GM18508 (cell line): ENCODE measurements around the gene DHRS4L2.

Source experiments
- ATAC-seq: cut with Tn5 transposase; IDR thresholded peaks from one replicate; pipeline ENCODE4 v1.9.1; 2021; ENCODE audit warnings: moderate number of reproducible peaks; ENCODE audit not compliant: insufficient read depth, unreplicated experiment

The DHRS4L2 gene

DNA sequence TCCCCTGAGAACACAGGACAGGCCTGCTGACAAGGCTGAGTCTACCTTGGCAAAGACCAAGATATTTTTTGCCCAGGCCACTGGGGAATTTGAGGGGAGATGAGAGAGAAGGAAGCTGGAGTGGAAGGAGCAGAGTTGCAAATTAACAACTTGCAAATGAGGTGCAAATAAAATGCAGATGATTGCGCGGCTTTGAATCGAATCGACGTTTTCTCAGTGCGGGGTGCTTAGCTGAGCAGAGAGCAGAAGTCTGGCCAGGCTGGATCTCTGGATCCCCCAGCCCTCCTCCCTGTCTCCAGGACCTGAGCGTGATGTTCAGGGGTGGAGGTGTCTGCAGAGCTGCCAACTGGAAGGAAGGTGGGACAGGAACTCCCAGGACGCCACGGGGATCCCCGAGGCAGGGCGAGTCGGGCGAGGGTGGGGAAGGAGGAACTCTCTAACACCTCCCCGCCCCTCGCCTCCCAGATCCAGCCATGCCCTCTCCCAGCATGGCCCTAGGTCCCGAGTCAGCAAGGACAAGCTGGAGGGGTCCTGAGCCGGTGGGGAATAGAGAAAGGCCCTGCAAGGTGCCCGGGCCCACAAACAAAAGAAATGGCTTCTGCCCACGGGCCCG, 62.6 kb downstream of the DHRS4L2 start:
- ATAC-seq = no peak

DNA sequence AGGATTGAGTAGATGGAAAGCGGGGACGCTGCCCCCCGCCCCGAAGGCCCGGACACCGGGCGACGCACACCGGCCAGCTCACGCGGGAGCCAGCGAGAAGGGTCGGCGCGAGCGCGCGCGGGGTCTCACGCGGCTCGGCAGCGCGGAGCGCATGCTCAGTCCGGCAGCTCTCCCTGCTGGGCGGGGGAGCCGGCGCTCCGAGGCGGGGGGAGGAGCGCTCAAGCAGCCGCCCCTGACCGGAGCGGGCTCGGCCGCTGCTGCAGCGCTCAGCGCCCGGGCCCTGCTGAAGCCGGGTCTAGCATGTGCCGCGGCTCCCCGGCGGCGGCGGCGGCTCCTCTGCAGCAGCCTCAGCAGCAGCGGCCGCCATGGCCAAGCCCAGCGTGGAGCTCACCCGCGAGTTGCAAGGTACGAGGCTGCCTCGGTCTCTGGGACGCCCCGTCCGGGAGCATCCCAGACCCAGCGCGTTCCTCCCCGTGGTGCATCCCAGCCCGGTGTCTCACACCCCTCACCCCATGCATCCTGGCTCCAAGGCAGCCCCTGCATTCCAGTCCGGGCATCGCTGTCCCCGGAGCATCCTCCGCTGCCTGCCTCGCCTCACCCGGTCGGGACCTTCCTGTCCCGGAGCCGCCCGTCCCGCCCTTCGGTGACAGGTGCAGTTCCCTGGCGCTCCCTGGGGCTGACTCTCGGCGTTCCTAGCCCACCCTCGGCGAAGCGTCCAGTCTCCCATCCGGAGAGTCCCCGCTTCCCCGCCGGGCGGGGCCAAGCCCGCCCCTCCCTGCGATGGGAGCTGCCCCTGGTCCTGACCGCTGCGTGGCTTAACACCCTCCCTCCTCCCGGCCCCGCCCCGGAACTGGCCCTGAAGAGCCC, 63.3 kb downstream of the DHRS4L2 start, which contains the start of gene CARMIL3:
Gene CARMIL3 (plus strand): TSS at position 221 of the 867 bp plus-strand sequence. CDS start 145 bp downstream, at position 366.
- no peak for ATAC-seq

DNA sequence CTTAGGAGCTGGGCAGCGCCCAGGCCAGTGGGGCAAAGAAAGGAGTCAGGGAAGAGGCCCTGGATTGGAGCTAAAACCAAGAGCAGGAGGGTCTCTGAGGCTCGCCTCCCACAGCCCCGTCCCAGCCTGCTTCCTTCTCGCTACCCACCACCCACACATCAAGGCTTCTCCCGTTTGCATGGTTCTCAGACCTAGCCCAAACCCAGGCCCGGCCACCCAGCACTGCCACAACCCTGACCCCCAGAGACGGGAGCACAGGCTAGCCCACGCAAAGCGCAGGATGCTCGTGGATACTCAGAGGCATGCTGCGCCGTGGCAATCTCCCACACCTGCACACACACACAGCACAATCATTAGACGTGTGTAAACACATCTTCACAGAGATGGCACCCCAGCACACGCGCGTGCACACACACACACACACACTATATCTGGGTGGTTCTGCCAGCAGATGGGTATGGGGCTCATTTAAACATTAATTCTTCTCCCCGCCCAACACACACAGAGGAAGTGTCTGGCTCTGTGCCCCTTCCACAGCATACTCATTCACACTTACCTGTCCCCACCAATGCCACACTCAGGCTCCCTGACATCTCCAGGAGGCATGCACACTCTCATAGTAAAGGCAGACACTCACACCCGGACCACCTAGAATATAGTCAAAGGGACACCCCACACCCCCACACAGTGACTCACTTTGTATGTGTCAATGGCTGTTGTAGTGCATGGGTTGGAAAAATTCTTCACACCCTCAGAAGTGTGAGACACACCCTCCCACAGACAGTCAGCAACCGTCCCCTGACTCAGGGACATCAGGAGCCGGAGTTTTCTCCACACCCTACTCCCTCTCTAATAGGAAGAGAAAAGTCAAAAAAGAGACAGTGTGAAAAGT, 64.2 kb downstream of the DHRS4L2 start:
- ATAC-seq = no peak

DNA sequence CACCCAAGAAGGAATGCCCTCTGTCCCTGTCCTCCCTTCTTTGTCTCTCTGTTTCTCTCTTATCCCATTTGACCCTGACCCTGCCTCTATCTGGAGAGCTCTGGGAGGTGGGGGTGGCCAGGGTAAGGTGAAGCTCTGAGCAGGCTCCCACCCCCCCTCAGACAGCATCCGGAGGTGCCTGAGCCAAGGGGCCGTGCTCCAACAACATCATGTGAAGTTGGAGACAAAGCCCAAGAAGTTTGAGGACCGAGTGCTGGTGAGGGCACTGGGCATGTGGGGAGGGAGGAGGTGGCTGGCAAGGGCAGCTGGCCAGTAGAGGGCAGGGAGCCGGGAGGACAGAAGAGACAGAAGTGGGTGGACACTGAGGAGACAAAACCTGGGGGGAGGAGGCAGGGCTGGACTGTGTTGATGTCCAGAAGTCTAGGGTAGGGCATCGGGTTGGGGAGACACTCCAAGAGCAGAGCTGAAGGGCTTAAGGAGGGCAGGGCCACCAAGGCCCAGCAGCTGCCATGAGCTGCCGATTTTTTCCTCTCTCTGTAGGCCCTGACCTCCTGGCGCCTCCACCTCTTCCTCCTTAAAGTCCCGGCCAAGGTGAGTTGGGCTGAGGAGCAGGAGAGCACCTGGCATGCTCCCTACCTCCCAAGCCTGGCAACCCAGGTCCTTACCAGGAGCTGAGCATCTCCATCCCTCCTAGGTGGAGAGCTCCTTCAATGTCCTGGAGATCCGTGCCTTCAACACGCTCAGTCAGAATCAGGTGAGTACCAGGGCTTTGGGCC, 65.0 kb downstream of the DHRS4L2 start:
- ATAC-seq = no peak

DNA sequence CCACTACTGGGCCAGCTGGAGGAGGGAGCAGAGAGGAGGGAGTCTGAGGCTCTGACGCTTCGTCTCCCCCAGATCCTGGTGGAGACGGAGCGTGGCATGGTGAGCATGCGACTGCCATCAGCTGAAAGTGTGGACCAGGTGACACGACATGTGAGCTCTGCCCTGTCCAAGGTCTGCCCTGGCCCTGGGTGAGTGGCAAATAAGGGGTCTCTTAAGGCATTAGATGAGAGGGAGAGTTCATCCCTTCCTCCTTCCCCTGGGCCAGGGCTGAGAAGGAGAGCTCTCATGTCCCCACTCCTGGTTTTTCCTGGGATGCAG, 65.6 kb downstream of the DHRS4L2 start:
- no peak for ATAC-seq

DNA sequence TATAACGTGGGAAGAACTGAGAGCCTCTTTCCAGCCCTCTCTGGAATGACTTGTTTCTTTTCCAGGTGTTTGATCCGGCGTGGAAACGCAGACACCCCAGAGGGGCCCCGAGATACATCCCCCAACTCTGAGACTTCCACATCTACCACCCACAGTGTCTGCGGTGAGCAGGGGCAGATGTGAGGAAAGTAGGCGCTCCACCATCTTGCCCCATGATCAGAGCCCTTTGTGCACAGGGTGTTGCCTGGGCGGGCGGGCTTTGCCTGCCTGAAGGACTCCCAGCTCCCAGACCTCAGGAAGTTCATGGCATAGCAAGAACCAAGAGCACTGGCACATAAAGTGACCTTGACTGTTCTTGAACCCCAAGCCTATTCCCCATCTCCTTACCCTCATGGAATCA, 65.9 kb downstream of the DHRS4L2 start:
- ATAC-seq = no peak
